Measurements from ENCODE around the gene PLCB2.

The PLCB2 gene, protein sequence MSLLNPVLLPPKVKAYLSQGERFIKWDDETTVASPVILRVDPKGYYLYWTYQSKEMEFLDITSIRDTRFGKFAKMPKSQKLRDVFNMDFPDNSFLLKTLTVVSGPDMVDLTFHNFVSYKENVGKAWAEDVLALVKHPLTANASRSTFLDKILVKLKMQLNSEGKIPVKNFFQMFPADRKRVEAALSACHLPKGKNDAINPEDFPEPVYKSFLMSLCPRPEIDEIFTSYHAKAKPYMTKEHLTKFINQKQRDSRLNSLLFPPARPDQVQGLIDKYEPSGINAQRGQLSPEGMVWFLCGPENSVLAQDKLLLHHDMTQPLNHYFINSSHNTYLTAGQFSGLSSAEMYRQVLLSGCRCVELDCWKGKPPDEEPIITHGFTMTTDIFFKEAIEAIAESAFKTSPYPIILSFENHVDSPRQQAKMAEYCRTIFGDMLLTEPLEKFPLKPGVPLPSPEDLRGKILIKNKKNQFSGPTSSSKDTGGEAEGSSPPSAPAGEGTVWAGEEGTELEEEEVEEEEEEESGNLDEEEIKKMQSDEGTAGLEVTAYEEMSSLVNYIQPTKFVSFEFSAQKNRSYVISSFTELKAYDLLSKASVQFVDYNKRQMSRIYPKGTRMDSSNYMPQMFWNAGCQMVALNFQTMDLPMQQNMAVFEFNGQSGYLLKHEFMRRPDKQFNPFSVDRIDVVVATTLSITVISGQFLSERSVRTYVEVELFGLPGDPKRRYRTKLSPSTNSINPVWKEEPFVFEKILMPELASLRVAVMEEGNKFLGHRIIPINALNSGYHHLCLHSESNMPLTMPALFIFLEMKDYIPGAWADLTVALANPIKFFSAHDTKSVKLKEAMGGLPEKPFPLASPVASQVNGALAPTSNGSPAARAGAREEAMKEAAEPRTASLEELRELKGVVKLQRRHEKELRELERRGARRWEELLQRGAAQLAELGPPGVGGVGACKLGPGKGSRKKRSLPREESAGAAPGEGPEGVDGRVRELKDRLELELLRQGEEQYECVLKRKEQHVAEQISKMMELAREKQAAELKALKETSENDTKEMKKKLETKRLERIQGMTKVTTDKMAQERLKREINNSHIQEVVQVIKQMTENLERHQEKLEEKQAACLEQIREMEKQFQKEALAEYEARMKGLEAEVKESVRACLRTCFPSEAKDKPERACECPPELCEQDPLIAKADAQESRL

DNA sequence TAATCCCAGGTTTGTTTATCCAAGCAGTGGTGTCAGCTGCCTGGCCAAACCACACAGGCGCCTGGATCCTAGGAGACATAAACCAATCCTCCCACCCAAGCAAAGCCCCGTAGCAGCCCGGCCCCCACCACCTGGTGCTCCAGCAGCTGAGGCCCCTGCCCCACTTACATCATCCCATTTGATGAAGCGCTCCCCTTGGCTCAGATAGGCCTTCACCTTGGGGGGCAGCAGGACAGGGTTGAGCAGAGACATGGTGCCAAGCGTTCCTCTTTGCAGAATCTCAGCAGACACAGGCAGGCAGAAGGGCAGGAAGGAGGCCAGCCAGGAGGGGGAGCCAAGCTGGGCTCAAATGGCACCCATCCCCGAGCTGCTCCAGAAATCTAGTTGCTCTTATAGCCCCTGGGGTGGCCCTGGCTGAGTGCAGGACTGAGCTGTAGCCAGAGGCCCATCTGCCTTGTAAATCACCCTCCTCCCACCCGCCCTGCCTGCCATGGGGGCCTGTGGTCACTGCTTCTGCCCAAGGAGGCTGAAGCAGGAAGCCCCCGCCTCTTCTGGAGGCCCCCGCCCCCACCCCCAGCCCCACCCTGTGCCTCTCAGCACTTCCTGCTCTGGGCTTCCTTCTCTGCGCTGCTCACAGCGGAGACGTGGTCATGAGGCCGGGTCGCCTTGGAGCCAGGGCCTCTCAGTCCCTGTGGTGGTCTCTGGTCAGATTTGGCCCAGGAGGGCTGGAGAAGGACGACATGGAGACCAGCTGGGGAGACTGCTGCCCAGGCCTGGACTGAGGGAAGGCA lies at the start of gene PLCB2:
Gene PLCB2, minus strand, starts transcription at position 515 of the 791 bp plus-strand sequence. Its CDS starts 263 bp downstream, at position 252.
- DNase-seq: peak; percentile 47 to 52

DNA sequence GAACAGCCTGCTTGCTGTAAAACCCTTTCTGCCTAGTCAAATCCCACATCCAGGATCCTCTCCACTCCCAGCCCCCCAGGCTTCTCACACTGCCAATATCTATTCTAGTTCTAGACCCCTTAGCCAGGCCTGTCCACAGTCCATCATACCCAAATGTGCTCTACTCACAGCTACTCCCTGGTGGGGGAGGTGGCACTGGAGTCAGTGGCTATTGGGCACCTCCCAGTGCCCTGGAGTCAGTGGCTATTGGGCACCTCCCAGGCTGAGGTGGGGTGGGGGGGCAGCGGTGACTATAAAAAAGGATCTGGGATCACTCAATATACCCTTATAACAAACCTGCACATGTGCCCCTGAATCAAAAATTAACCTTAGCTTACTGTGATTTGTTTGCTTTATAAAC lies 49.5 kb upstream of the PLCB2 start:
- no peak for DNase-seq

GRCh38 chr15:40355976-40356585 lies 48.3 kb upstream of the PLCB2 start:
- no peak for DNase-seq

DNA sequence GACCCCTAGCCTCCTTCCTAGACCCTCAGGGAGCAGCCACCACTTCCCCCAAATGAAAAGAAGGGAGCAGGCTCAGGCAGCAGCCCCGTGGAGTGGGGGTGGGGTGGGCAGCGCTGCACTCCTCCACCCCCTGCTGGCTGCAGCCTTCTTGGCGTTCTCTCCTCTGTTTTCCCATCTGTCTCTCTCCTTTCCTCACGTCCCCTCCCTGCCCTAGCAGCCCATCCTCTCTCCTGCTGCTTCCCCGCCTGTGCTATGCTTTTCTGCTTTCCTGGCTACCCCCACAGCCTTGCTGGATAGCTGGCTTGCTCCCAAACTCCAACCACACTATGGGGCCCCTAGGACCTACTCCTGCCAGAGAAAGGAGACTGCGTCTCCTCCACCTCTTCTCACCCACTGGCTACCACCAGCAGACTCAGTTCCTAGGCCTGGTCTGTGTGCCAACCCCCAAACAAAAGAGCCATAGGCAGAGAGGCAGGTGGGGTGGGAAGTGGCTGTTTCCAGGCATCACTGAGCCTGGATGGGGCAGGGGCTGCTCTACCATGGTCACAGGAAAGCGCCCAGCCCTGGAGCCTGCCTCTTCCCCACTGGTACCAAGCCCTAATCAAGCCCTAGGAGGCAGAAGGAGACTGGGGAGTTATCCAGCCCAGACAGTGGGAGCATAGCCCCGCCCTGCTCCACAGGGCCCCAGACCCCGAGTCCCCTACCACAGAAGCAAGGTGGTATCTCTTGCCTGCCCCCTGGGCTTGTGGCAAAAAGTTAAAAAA lies 46.9 kb upstream of the PLCB2 start:
- no peak for DNase-seq

- DNase-seq: no peak
These were observed 46.0 kb upstream of the PLCB2 start for GRCh38 chr15:40353697-40354096.

DNA sequence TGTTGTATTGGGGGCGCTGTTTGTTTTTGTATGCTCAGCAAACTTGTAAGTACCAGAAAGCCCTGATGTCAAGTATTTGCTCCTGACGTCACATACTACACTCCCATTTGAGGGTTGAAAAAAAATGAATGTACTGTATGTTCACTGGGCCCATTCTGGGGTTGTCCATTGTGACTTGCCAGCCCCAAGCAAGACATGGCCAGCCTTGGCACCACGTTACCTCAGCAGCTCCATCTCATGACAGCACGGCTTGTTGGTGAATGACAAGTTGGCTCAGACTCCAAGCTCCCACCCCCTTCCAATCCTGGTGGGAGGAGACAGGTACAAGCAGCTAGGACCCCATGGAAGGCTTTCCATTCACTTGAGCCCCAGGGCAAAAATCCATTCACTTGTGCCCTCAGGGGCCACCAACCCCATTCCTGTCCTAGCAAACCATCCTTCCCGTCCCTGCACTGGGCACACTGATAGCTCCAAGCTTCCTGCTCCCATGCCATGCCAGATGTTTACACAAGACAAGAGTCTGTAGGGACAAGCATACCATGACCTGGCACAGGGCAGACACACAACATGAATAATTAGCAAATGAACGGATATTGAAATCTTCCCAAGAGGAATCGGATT lies 44.7 kb upstream of the PLCB2 start:
- no peak for DNase-seq

DNA sequence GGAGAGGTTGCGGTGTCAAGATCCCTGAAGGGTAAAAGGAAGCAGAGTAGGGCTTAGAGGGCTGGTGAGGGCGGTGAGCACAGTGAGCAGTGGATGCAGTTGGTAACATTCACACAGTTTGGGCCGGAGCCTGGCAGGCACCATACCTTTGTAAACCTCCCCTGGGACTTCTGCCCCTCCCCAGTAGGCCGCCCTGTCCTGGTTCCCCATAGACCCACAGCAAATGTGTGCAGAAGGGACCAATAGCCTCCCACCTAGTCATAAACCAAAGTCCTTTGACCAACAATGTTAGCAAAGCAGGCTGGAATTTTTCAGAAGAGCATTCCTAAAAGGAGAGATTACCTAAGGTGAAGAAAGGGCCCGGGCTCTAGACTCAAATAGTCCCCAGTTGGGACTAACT lies 41.4 kb upstream of the PLCB2 start:
- no peak for DNase-seq

GRCh38 chr15:40348474-40348870 lies 40.7 kb upstream of the PLCB2 start:
- no peak for DNase-seq

- DNase-seq: no peak
These were observed 40.1 kb upstream of the PLCB2 start for GRCh38 chr15:40347559-40348473.

DNA sequence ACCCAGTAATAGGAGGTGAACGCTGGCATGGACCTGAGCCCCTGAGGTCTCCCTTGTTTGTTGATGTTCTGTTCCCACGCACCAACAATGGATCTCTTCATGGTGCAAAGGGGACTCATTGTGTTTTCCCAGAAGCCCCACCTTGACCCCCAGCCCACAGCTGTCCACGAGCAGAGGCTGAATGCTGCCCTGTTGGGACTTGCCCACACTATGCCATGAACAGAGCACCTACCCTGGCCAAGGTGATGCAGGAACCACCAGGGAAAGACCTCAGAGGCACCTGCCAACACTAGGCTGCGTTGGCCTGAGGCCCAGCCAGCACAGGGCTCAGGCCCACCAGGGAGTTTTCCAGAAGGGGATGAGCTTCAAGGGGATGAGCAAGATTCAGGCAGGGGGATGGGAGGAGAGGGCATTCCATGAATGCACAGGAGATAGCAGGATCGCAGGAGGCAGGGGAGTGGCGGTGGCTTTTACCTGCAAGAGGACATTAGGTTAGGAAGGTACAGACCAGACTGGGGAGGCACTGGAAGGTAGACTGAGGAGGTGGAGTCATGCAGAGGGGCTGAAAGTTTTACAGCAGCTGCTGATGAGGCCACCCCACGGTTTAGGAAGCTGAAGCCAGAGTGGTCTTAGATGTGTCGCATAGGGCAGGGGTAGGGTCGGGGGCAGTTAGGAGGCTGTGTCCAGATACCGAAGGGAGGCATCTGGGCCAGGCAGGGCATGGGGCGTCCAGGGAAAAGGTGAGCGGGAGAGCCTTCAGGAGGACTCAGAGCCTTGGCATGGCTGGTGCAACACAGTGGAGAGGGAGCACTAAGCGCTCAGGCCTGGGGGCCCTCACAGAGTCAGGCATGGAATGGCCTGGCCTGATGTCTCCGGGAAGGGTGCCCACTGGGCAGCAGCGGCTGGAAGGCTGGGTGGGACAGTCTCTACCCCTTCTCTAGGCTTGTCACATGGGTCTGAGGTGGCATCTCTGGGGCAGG lies 39.1 kb upstream of the PLCB2 start:
- no peak for DNase-seq

GRCh38 chr15:40345867-40346578 lies 38.3 kb upstream of the PLCB2 start:
- no peak for DNase-seq

DNA sequence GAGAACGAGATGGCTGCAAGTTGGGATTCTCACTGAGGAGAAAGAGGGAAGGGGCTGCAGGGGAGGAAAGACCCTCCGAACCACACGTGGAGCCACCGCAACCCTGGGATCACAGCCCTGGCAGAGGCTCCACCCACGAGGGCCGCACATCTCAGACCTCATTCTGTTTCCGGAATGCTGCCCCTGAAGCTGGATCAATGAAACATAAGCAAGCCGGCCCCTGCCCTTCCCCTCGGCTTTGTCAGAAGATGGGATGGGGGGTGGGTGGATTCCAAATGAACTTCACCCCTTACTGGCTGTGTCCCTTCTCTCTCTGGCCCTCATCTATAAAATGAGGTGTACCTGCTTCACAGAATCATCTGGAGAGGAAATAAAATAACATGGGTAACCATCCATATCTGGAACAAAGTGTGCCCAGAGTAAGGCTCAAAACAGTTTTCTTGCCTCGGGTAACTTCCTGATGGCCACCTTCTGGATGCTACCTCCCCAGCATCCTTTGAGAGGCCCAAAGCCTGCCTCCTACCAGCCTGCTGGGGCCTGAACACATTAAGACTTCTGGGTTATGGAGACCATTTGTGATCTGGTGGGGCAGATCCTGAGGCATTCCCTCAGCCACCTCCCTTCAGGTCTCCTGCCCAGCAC lies 37.6 kb upstream of the PLCB2 start:
- DNase-seq: no peak

DNA sequence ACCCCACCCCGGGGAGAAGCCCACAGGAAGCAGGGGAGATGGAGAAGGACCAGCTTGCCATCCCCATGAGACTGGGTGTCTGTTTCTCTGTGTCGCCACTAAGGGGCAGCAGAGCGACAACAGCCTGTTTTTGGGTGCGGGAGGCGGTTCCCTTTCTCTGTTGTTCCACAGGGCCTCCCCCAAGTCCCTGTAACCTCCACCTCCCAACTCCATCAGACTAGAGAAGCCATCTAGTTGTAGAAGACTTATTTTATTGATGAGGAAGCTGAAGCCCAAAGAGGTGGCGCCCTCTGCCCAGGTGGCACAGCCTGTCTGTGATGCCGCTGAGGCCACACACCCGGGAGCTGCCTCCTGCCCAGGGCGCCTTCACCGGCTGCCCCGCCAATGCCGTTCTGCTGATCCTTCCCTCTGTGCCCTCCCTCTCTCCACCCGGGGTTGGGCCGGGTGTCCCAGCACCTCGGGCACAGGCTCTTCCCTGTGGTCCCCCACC lies 36.9 kb upstream of the PLCB2 start:
- peak; percentile 69 to 70 for DNase-seq

DNA sequence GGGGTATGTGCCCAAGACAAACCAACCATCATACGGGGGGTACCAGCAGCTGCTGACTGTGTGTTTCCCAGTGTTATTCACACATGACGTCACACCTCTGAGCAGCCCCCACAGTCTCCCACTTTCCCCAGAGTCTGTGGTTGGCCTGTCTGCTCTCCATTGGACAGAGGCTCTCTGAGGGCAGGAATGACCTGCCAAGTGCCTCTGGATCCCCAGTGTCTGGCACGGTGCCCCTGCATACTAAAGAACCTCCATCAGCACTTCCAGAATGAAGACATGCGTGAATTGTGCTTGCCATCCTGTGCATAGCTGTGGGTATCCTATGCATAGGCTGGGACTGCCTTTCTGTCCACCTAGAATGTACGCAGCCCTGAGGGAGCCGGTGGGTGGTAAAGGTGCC lies 36.5 kb upstream of the PLCB2 start:
- DNase-seq: no peak

DNA sequence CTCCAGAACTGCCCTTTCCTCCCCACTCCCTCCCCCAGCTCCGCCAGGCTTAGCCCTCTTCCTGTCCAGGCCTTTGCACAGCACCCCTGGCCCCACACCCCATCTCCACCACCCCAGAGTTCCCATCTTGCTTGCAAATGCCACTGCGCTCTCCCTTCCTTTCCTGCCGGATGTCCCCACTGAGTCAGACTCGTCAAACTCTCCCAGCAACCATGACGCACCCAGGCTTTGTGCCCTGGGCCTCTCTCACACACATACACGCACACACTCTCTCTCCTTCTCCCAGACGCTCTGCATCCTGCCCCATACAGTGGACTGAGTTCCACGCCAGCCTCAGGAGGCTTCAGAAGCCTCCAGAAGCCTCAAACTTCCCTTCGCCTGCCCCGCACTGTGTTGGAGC lies 35.8 kb upstream of the PLCB2 start:
- no peak for DNase-seq

DNA sequence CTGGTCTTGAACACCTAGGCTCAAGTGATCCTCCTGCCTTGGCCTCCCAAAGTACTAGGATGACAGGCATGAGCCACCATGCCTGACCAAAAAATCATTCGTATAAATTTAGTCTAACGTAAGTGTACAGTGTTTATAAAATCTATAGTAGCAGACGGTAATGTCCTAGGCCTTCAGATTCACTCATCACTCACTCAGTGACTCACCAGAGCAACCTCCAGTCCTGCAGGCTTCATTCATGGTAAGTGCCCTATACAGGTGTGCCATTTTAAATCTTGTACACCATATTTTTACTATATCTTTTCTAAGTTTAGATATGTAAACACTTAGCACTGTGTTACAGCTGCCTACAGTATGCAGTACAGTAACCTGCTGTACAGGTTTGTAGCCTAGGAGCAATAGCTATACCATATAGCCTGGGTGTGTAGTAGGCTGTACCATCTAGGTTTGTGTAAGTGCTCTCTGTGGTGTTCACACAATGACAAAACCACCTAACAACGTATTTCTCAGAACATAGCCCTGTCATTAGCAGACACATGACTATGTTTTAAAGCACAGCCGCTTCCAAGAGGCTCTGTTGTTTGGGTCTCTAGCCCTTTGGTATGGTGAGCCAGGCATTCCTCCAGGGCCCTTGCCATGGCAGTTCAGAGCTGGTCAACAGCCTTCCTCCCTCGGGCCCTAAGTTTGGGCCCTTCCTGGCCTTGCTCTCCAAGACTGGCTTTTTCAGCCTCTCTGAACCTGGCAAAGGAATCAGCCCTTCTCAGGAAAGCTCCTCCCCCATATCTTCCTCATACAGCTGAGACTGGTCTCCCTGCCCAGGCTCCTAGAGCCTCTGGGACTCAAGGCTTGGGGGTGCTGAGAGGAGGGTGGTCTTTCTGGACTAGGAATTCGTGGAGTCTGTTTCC lies 34.9 kb upstream of the PLCB2 start:
- no peak for DNase-seq
